ENCODE results near the gene L3MBTL1.
"Not testable (repeated sequence)": the region's sequence is repeated elsewhere in the genome, so short reads cannot be mapped to it uniquely, and the experiment has no call there.

L3MBTL1 gene

DNA sequence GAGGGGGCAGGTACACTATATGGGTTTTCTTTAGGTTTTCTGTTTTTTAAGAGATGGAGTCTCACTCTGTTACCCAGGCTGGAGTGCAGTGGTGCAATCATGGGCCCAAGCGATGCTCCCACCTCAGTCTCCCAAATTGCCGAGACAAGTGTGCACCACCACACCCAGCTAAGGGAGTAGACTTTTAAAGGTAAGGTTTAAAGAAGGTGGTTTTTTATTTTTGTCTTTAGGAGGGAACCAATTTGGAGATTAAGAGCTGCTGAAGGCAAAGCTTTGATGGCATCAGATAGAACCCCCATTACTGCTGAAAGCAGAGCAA lies 41.9 kb upstream of the L3MBTL1 start:
- Histone ChIP-seq H3K4me1 (ENCODE audit: control insufficient read depth, low read depth, low read length) (no peaks in the 10 kb centered on the region), H3K4me3 (ENCODE audit: low read length) (no peak overlapping the region), H3K9me3 (ENCODE audit: control insufficient read depth, low read depth, low read length) (no peaks in the 10 kb centered on the region), H3K9ac (ENCODE audit: low read length) (no peak overlapping the region), H3K27ac (ENCODE audit: low read length) (no peak overlapping the region), H3K27me3 (ENCODE audit: control insufficient read depth, insufficient read depth, low read length) (no peaks in the 10 kb centered on the region), H3K36me3 (ENCODE audit: control insufficient read depth, low read depth, low read length) (peaks cover 52% of the 10 kb centered on the region)

DNA sequence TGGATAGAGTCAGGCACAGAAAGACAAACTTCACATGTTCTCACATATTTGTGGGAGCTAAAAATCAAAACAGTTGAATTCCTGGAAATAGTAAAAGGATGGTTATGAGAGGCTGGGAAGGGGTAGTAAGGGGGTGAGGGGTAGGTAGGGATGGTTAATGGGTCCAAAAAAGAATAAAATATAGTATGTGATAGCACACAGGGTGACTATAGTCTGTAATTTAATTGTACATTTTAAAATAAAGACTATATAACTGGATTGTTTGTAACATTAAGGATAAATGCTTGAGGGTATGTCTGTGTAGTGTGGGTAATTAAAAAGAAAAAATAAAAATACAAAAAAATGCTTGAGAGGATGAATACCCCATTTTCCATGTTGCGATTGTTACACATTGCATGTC lies 39.9 kb upstream of the L3MBTL1 start:
- Histone ChIP-seq H3K27me3 (ENCODE audit: control insufficient read depth, insufficient read depth, low read length) (no peaks in the 10 kb centered on the region), H3K4me3 (ENCODE audit: low read length) (no peak overlapping the region), H3K27ac (ENCODE audit: low read length) (no peak overlapping the region), H3K9me3 (ENCODE audit: control insufficient read depth, low read depth, low read length) (no peaks in the 10 kb centered on the region), H3K36me3 (ENCODE audit: control insufficient read depth, low read depth, low read length) (peaks cover 33% of the 10 kb centered on the region), H3K9ac (ENCODE audit: low read length) (no peak overlapping the region), H3K4me1 (ENCODE audit: control insufficient read depth, low read depth, low read length) (no peaks in the 10 kb centered on the region)

DNA sequence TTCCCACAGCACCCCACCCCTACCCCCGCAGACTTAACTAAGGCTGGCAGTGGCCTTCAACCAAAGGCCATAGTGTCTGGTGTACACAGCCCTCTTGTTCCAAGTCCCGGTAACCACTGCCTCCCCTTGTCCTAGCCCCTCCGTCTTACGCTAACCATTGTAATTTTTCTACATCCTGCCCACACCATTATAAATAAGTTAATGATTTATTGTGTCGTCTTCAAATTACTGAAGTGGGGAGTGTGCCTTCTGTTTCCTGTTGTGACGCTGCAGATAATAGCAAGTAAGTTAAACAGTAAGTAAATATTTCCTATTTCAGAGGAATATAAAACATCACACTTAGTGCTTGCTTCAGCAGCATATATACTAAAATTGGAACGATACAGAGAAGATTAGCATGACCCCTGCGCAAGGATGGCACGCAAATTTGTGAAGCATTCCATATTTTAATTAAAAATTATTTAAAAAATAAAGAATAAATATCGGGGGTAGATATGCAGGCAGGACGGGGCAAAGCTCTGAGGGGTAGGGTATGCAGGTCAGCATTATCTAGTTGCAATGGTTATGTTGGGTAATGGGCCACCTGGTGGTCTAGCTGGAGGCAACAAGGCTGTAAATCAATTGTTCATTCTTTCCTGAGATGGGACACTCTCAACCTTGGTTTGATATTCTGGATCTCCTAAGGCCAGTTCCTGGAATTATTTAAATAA lies 34.7 kb upstream of the L3MBTL1 start:
- no peak overlapping the region for H3K9ac ChIP-seq (ENCODE audit: low read length)
- H3K4me1 ChIP-seq (ENCODE audit: control insufficient read depth, low read depth, low read length) = no peaks in the 10 kb centered on the region
- H3K27me3 ChIP-seq (ENCODE audit: control insufficient read depth, insufficient read depth, low read length) = no peaks in the 10 kb centered on the region
- H3K27ac ChIP-seq (ENCODE audit: low read length) = no peak overlapping the region
- no peaks in the 10 kb centered on the region for H3K36me3 ChIP-seq (ENCODE audit: control insufficient read depth, low read depth, low read length)
- no peaks in the 10 kb centered on the region for H3K9me3 ChIP-seq (ENCODE audit: control insufficient read depth, low read depth, low read length)
- no peak overlapping the region for H3K4me3 ChIP-seq (ENCODE audit: low read length)

GRCh38 chr20:43473381-43473704 lies 34.2 kb upstream of the L3MBTL1 start:
- H3K9me3 ChIP-seq (ENCODE audit: control insufficient read depth, low read depth, low read length) = no peaks in the 10 kb centered on the region
- no peaks in the 10 kb centered on the region for H3K4me1 ChIP-seq (ENCODE audit: control insufficient read depth, low read depth, low read length)
- no peak overlapping the region for H3K4me3 ChIP-seq (ENCODE audit: low read length)
- H3K36me3 ChIP-seq (ENCODE audit: control insufficient read depth, low read depth, low read length) = no peaks in the 10 kb centered on the region
- H3K27ac ChIP-seq (ENCODE audit: low read length) = no peak overlapping the region
- H3K27me3 ChIP-seq (ENCODE audit: control insufficient read depth, insufficient read depth, low read length) = no peaks in the 10 kb centered on the region
- H3K9ac ChIP-seq (ENCODE audit: low read length) = no peak overlapping the region

DNA sequence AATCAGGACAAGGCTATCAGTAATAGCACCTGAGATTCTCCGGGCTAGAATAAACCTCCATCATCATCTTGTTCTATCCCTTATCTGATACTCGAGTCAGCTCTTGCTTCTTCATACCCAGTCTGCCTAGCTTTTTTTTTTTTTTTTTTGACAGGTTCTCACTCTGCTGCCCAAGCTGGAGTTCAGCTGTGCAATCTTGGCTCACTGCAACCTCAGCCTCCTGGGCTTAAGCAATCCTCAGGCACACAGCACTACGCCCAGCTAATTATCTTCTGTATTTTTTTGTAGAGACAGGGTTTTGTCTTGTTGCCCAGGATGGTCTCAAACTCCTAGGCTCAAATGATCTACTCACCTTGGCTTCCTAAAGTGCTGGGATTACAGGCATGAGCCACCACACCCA lies 30.3 kb upstream of the L3MBTL1 start:
- no peak overlapping the region for H3K9ac ChIP-seq (ENCODE audit: low read length)
- no peak overlapping the region for H3K27ac ChIP-seq (ENCODE audit: low read length)
- no peaks in the 10 kb centered on the region for H3K4me1 ChIP-seq (ENCODE audit: control insufficient read depth, low read depth, low read length)
- no peaks in the 10 kb centered on the region for H3K9me3 ChIP-seq (ENCODE audit: control insufficient read depth, low read depth, low read length)
- no peaks in the 10 kb centered on the region for H3K27me3 ChIP-seq (ENCODE audit: control insufficient read depth, insufficient read depth, low read length)
- no peaks in the 10 kb centered on the region for H3K36me3 ChIP-seq (ENCODE audit: control insufficient read depth, low read depth, low read length)
- no peak overlapping the region for H3K4me3 ChIP-seq (ENCODE audit: low read length)

GRCh38 chr20:43477619-43478018 lies 29.9 kb upstream of the L3MBTL1 start:
- no peaks in the 10 kb centered on the region for H3K4me1 ChIP-seq (ENCODE audit: control insufficient read depth, low read depth, low read length)
- H3K27me3 ChIP-seq (ENCODE audit: control insufficient read depth, insufficient read depth, low read length) = no peaks in the 10 kb centered on the region
- no peak overlapping the region for H3K4me3 ChIP-seq (ENCODE audit: low read length)
- no peaks in the 10 kb centered on the region for H3K36me3 ChIP-seq (ENCODE audit: control insufficient read depth, low read depth, low read length)
- no peak overlapping the region for H3K9ac ChIP-seq (ENCODE audit: low read length)
- H3K27ac ChIP-seq (ENCODE audit: low read length) = no peak overlapping the region
- no peaks in the 10 kb centered on the region for H3K9me3 ChIP-seq (ENCODE audit: control insufficient read depth, low read depth, low read length)

DNA sequence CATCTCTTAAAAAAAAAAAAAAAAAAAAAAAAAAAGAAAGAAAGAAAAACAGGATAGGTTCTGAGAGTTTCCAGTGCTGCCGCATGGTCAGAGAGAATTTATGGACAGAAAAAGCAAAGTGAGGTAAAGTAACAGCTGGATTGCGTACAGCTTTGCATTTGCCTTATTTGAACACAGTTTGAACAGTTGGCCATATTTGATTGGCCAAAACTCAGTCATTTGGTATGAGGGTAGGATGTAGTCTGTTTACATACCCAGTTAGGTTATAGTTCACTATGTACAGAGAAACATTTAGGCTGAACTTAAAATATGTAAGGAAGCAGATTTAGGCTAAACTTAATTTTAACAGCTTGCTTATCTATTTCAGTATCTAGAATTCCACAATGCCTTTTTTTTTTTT lies 17.5 kb upstream of the L3MBTL1 start:
- Histone ChIP-seq H3K9me3 (ENCODE audit: control insufficient read depth, low read depth, low read length) (peaks cover 4% of the 10 kb centered on the region), H3K36me3 (ENCODE audit: control insufficient read depth, low read depth, low read length) (no peaks in the 10 kb centered on the region), H3K4me1 (ENCODE audit: control insufficient read depth, low read depth, low read length) (no peaks in the 10 kb centered on the region), H3K27me3 (ENCODE audit: control insufficient read depth, insufficient read depth, low read length) (no peaks in the 10 kb centered on the region), H3K27ac (ENCODE audit: low read length) (no peak overlapping the region), H3K9ac (ENCODE audit: low read length) (no peak overlapping the region), H3K4me3 (ENCODE audit: low read length) (no peak overlapping the region)

GRCh38 chr20:43492101-43492500 lies 15.4 kb upstream of the L3MBTL1 start:
- peaks cover 2% of the 10 kb centered on the region for H3K9me3 ChIP-seq (ENCODE audit: control insufficient read depth, low read depth, low read length)
- H3K4me1 ChIP-seq (ENCODE audit: control insufficient read depth, low read depth, low read length) = no peaks in the 10 kb centered on the region
- H3K27ac ChIP-seq (ENCODE audit: low read length) = no peak overlapping the region
- no peaks in the 10 kb centered on the region for H3K27me3 ChIP-seq (ENCODE audit: control insufficient read depth, insufficient read depth, low read length)
- no peaks in the 10 kb centered on the region for H3K36me3 ChIP-seq (ENCODE audit: control insufficient read depth, low read depth, low read length)
- no peak overlapping the region for H3K4me3 ChIP-seq (ENCODE audit: low read length)
- no peak overlapping the region for H3K9ac ChIP-seq (ENCODE audit: low read length)

DNA sequence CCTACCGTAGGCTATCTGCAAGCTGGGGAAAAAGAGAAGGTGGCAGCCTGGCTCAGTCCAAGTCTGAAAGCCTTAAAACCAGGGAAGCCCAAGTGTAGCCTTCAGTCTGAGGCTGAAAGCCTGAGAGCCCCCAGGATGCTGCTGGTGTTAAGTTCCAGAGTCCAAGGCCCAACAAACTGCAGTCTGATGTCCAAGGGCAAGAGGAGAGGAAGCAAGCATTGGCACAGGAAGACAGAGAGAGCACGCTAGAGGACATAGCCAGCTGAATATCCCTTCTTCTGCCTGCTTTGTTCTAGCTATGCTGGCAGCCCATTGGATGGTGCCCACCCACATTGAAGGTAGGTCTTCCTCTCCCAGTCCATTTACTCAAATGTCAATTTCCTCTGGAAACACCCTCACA lies 12.1 kb upstream of the L3MBTL1 start:
- Histone ChIP-seq H3K27me3 (ENCODE audit: control insufficient read depth, insufficient read depth, low read length) (no peaks in the 10 kb centered on the region), H3K36me3 (ENCODE audit: control insufficient read depth, low read depth, low read length) (no peaks in the 10 kb centered on the region), H3K27ac (ENCODE audit: low read length) (no peak overlapping the region), H3K9me3 (ENCODE audit: control insufficient read depth, low read depth, low read length) (no peaks in the 10 kb centered on the region), H3K4me3 (ENCODE audit: low read length) (no peak overlapping the region), H3K4me1 (ENCODE audit: control insufficient read depth, low read depth, low read length) (no peaks in the 10 kb centered on the region), H3K9ac (ENCODE audit: low read length) (no peak overlapping the region)

- H3K27ac ChIP-seq (ENCODE audit: low read length); H3K9ac ChIP-seq (ENCODE audit: low read length); H3K4me3 ChIP-seq (ENCODE audit: low read length); H3K9me3 ChIP-seq (ENCODE audit: control insufficient read depth, low read depth, low read length); H3K36me3 ChIP-seq (ENCODE audit: control insufficient read depth, low read depth, low read length); H3K4me1 ChIP-seq (ENCODE audit: control insufficient read depth, low read depth, low read length): not testable (repeated sequence)
- peaks cover 23% of the 10 kb centered on the region for H3K27me3 ChIP-seq (ENCODE audit: control insufficient read depth, insufficient read depth, low read length)
Observed at GRCh38 chr20:43502021-43502420, 5.5 kb upstream of the L3MBTL1 start.

- no peak overlapping the region for H3K4me3 ChIP-seq (ENCODE audit: low read length)
- no peak overlapping the region for H3K9ac ChIP-seq (ENCODE audit: low read length)
- H3K27me3 ChIP-seq (ENCODE audit: control insufficient read depth, insufficient read depth, low read length) = peaks cover 36% of the 10 kb centered on the region
- H3K9me3 ChIP-seq (ENCODE audit: control insufficient read depth, low read depth, low read length) = no peaks in the 10 kb centered on the region
- peaks cover 9% of the 10 kb centered on the region for H3K4me1 ChIP-seq (ENCODE audit: control insufficient read depth, low read depth, low read length)
- no peaks in the 10 kb centered on the region for H3K36me3 ChIP-seq (ENCODE audit: control insufficient read depth, low read depth, low read length)
- H3K27ac ChIP-seq (ENCODE audit: low read length) = no peak overlapping the region
Observed at GRCh38 chr20:43506238-43506637, 1.3 kb upstream of the L3MBTL1 start.

DNA sequence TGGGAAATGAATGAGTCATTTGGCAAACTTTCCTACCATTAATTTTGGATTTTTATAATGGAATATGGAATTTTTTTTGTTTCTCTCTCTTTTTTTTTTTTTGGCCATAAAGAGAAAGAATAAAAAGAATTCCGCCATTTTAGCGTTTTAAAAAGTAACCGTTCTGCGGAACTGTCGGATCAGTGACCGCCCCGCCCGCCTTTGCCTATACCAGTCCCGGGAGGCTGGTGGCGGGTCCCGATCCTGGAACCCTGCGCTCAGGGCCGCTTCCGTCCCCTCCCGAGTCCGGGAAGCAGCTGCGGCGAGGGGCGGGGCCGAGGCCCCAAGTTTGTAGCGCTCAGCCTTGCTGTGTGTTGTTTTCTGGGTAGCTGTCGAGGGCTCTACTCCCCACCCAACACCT lies 609 bp downstream of the L3MBTL1 start:
- H3K4me1 ChIP-seq (ENCODE audit: control insufficient read depth, low read depth, low read length) = peaks cover 9% of the 10 kb centered on the region
- H3K27me3 ChIP-seq (ENCODE audit: control insufficient read depth, insufficient read depth, low read length) = peaks cover 36% of the 10 kb centered on the region
- H3K9ac ChIP-seq (ENCODE audit: low read length) = no peak overlapping the region
- no peaks in the 10 kb centered on the region for H3K36me3 ChIP-seq (ENCODE audit: control insufficient read depth, low read depth, low read length)
- no peaks in the 10 kb centered on the region for H3K9me3 ChIP-seq (ENCODE audit: control insufficient read depth, low read depth, low read length)
- H3K4me3 ChIP-seq (ENCODE audit: low read length) = peak overlapping the region; percentile 72
- H3K27ac ChIP-seq (ENCODE audit: low read length) = no peak overlapping the region

Measured in iPS-18a (cell line).